Measurements from ENCODE around the gene TRPC4AP. TPM values are rescaled to one million over a fixed set of nuclear protein-coding genes. Genes with fewer than 3 reads are reported as not detected.

Gene TRPC4AP
- total RNA-seq, 6 donors from 2014 or later: 64.3 to 118 (median 80.5) TPM

GRCh38 chr20:34989670-34990069 is 102.9 kb downstream of the TRPC4AP start:
- no peak for ATAC-seq (ENCODE audit: low FRiP score in 2 of 2)
- Histone ChIP-seq H3K4me1 (peaks cover 0 to 16% (median 1%) of the 10 kb centered on the region in 4 donors), H3K27ac (no peak overlapping the region), H3K27me3 (no peaks in the 10 kb centered on the region), H3K4me3 (no peak overlapping the region), H3K9me3 (no peaks in the 10 kb centered on the region), H3K36me3 (peaks cover 0 to 22% (median 12%) of the 10 kb centered on the region in 4 donors)
- no peak for TF ChIP-seq EP300 (IDR thresholded peaks at IDR 0.05)
- no peak for TF ChIP-seq POLR2A (IDR thresholded peaks at IDR 0.05)
- TF ChIP-seq POLR2AphosphoS5 (IDR thresholded peaks at IDR 0.05): no peak
- TF ChIP-seq, protein P1, sequence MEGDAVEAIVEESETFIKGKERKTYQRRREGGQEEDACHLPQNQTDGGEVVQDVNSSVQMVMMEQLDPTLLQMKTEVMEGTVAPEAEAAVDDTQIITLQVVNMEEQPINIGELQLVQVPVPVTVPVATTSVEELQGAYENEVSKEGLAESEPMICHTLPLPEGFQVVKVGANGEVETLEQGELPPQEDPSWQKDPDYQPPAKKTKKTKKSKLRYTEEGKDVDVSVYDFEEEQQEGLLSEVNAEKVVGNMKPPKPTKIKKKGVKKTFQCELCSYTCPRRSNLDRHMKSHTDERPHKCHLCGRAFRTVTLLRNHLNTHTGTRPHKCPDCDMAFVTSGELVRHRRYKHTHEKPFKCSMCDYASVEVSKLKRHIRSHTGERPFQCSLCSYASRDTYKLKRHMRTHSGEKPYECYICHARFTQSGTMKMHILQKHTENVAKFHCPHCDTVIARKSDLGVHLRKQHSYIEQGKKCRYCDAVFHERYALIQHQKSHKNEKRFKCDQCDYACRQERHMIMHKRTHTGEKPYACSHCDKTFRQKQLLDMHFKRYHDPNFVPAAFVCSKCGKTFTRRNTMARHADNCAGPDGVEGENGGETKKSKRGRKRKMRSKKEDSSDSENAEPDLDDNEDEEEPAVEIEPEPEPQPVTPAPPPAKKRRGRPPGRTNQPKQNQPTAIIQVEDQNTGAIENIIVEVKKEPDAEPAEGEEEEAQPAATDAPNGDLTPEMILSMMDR (IDR thresholded peaks at IDR 0.05): no peak
- 43 to 94% methylated on average over 1 to 14 of the region's 14 CpGs for WGBS, 2 donors
- DNase-seq: no peak

DNA sequence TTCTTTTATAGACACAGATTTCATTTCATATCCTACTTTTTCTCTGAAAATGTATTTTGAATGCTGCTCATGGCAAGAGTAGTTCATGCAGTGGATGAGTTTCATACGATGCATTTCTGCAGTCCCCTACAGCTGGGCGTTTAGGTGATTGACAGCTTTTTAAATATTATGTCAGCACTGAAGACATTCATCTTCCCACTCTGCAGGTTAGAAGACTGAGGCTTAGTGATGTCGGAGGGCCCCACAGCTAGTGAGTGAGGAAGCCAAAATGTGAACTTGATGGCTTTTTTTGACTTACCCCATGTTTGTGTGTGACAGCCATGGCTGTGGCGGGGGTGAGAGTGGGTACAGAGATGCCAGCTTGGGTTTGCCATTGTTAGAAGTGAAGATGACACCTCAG is 103.5 kb downstream of the TRPC4AP start:
- no peak for ATAC-seq (ENCODE audit: low FRiP score in 2 of 2)
- H3K27ac ChIP-seq: no peak overlapping the region
- H3K27me3 ChIP-seq: no peaks in the 10 kb centered on the region
- 78 to 83% methylated on average over 4 of the region's 4 CpGs for WGBS, 2 donors
- H3K36me3 ChIP-seq: peaks cover 0 to 17% (median 10%) of the 10 kb centered on the region in 4 donors
- no peaks in the 10 kb centered on the region for H3K9me3 ChIP-seq
- DNase-seq: no peak
- TF ChIP-seq EP300 (IDR thresholded peaks at IDR 0.05) (no peak), POLR2AphosphoS5 (IDR thresholded peaks at IDR 0.05) (no peak)
- peaks cover 0 to 16% (median 1%) of the 10 kb centered on the region in 4 donors for H3K4me1 ChIP-seq
- H3K4me3 ChIP-seq: no peak overlapping the region

GRCh38 chr20:34988191-34988540 is 104.4 kb downstream of the TRPC4AP start:
- Histone ChIP-seq H3K27me3 (peaks cover 0 to 3% (median 0%) of the 10 kb centered on the region in 4 donors), H3K27ac (no peak overlapping the region), H3K4me1 (peaks cover 0 to 16% (median 1%) of the 10 kb centered on the region in 4 donors), H3K9me3 (no peaks in the 10 kb centered on the region), H3K4me3 (no peak overlapping the region), H3K36me3 (peaks cover 0 to 7% (median 2%) of the 10 kb centered on the region in 4 donors)
- TF ChIP-seq, protein P1 (IDR thresholded peaks at IDR 0.05): no peak
- TF ChIP-seq POLR2AphosphoS5 (IDR thresholded peaks at IDR 0.05) (no peak), EP300 (IDR thresholded peaks at IDR 0.05) (no peak), POLR2A (IDR thresholded peaks at IDR 0.05) (no peak)
- DNase-seq (no peak), ATAC-seq (ENCODE audit: low FRiP score in 2 of 2) (no peak)
- 82% methylated on average over 12 of the region's 12 CpGs for WGBS, 2 donors

- 51 to 66% methylated on average over 4 to 14 of the region's 15 CpGs for WGBS, 2 donors
- H3K27me3 ChIP-seq: peaks cover 0 to 3% (median 0%) of the 10 kb centered on the region in 4 donors
- H3K27ac ChIP-seq: no peak overlapping the region
- peaks cover 0 to under 1% (median 0%) of the 10 kb centered on the region in 4 donors for H3K36me3 ChIP-seq
- H3K4me1 ChIP-seq: peaks cover 0 to 16% (median 1%) of the 10 kb centered on the region in 4 donors
- ATAC-seq (ENCODE audit: low FRiP score in 2 of 2): no peak
- TF ChIP-seq POLR2A (IDR thresholded peaks at IDR 0.05): no peak
- TF ChIP-seq EP300 (IDR thresholded peaks at IDR 0.05): no peak
- TF ChIP-seq, protein P1 (IDR thresholded peaks at IDR 0.05): no peak
- TF ChIP-seq POLR2AphosphoS5 (IDR thresholded peaks at IDR 0.05): no peak
- DNase-seq: no peak
- no peak overlapping the region for H3K4me3 ChIP-seq
- H3K9me3 ChIP-seq: no peaks in the 10 kb centered on the region
These were observed 105.1 kb downstream of the TRPC4AP start for GRCh38 chr20:34987288-34988190.

Data from upper lobe of left lung (tissue), 6 donors.